Left lung (tissue), 10 donors: Measurements from ENCODE around the gene LGSN. TPM values are rescaled to one million over a fixed set of nuclear protein-coding genes. Genes with fewer than 3 reads are reported as not detected.

Experiments
- ATAC-seq: fragments of 200-7000 bp; cut with Tn5 transposase; one replicate; pipeline ENCODE4 v1.9.1; 2020; ENCODE audit warnings: moderate library complexity
- DNase-seq, 4 donors: peaks; one replicate each; pipeline ENCODE4 v3.0.0-alpha.2; 2013 to 2020
- H3K27ac ChIP-seq, 2 donors: fragments of 200-600 bp; sonication (generic) in 1 of 2; one replicate each; pipeline versions ENCODE4 v1.5.0 to v1.8.0; 2020 to 2021
- H3K27me3 ChIP-seq, 2 donors: fragments of 200-600 bp; sonication (generic) in 1 of 2; one replicate each; pipeline versions ENCODE4 v1.5.0 to v1.8.0; 2020 to 2021
- H3K36me3 ChIP-seq, 2 donors: fragments of 200-600 bp; sonication (generic) in 1 of 2; one replicate each; pipeline versions ENCODE4 v1.5.0 to v1.8.0; 2020 to 2021
- H3K4me1 ChIP-seq, 2 donors: fragments of 200-600 bp; one replicate each; pipeline ENCODE4 v1.8.0; 2021
- H3K4me3 ChIP-seq, 2 donors: fragments of 200-600 bp; sonication (generic) in 1 of 2; one replicate each; pipeline versions ENCODE4 v1.5.0 to v1.8.0; 2020 to 2021; ENCODE audit warnings: mild to moderate bottlenecking in 1 of 2
- H3K9me3 ChIP-seq, 2 donors: fragments of 200-600 bp; sonication (generic) in 1 of 2; one replicate each; pipeline versions ENCODE4 v1.5.0 to v1.8.0; 2020 to 2021
- CTCF ChIP-seq, 2 donors: fragments of 200-600 bp; sonication (generic) in 1 of 2; IDR thresholded peaks; one replicate each; pipeline versions ENCODE4 v1.5.0 to v1.8.0; 2021; ENCODE audit warnings: antibody characterized with exemption in 2 of 2
- intact Hi-C, 2 donors: fragments of 100-400 bp; cut with DNase I; formaldehyde crosslinking; loops; one replicate each; pipeline versions ENCODE4 v1.11.2 to v1.14.2; 2022
- polyA plus RNA-seq, 6 donors: library from polyadenylated mRNA; unstranded; fragments of 120-200 nt; gene quantifications; one replicate each; pipeline ENCODE4 v1.2.1, GENCODE V29; 2013; ENCODE audit not compliant: insufficient read length in 6 of 6
- total RNA-seq, 2 donors: library from RNA; stranded (reverse); fragmentation: NEBNext Ultra II Directional; extraction: Animal tissue kit (Norgen Biotek cat#: 25700); gene quantifications; one replicate each; pipeline ENCODE4 v1.2.1, GENCODE V29; 2021
- donor health status: DM: no; HTN: yes; CAD: no.
- donor health status: DM: no; HTN: no; CAD: no.

LGSN gene
- total and polyA plus RNA-seq, 8 donors: 0.11 to 0.88 (median 0.65) TPM; not detected in 1

- intact Hi-C loops: no loop called here
- H3K27me3 ChIP-seq: no peaks in the 10 kb centered on the region
- ATAC-seq (no peak), DNase-seq (no peak)
- H3K4me1 ChIP-seq: no peaks in the 10 kb centered on the region
- peaks cover 0 to 14% of the 10 kb centered on the region in 2 donors for H3K9me3 ChIP-seq
- no peaks in the 10 kb centered on the region for H3K36me3 ChIP-seq
- TF ChIP-seq CTCF (IDR thresholded peaks at IDR 0.05): no peak
- no peak overlapping the region for H3K4me3 ChIP-seq
- H3K27ac ChIP-seq: no peak overlapping the region
Measured at GRCh38 chr6:63322981-63323380, 3.2 kb upstream of the LGSN start.

GRCh38 chr6:63321821-63322220 lies 2.0 kb upstream of the LGSN start:
- H3K27me3 ChIP-seq: no peaks in the 10 kb centered on the region
- ATAC-seq (no peak), DNase-seq (no peak)
- H3K4me3 ChIP-seq: no peak overlapping the region
- no peaks in the 10 kb centered on the region for H3K4me1 ChIP-seq
- intact Hi-C loops: no loop called here
- H3K9me3 ChIP-seq: peaks cover 0 to 8% of the 10 kb centered on the region in 2 donors
- H3K36me3 ChIP-seq: no peaks in the 10 kb centered on the region
- H3K27ac ChIP-seq: no peak overlapping the region
- no peak for TF ChIP-seq CTCF (IDR thresholded peaks at IDR 0.05)

- TF ChIP-seq CTCF (IDR thresholded peaks at IDR 0.05): no peak
- no peak overlapping the region for H3K4me3 ChIP-seq
- H3K27ac ChIP-seq: no peak overlapping the region
- H3K36me3 ChIP-seq: no peaks in the 10 kb centered on the region
- no peaks in the 10 kb centered on the region for H3K4me1 ChIP-seq
- intact Hi-C loops: no loop called here
- DNase-seq (no peak), ATAC-seq (no peak)
- no peaks in the 10 kb centered on the region for H3K27me3 ChIP-seq
- no peaks in the 10 kb centered on the region for H3K9me3 ChIP-seq
Measured at GRCh38 chr6:63317641-63318040, 2.1 kb downstream of the LGSN start.

- H3K36me3 ChIP-seq: no peaks in the 10 kb centered on the region
- TF ChIP-seq CTCF (IDR thresholded peaks at IDR 0.05): no peak
- no peak overlapping the region for H3K4me3 ChIP-seq
- DNase-seq (no peak), ATAC-seq (no peak)
- H3K27ac ChIP-seq: no peak overlapping the region
- no peaks in the 10 kb centered on the region for H3K4me1 ChIP-seq
- no peaks in the 10 kb centered on the region for H3K9me3 ChIP-seq
- H3K27me3 ChIP-seq: no peaks in the 10 kb centered on the region
- intact Hi-C loops: no loop called here
Measured at GRCh38 chr6:63316113-63316512, 3.7 kb downstream of the LGSN start.

- no peaks in the 10 kb centered on the region for H3K9me3 ChIP-seq
- DNase-seq: no peak
- ATAC-seq: no peak
- no peaks in the 10 kb centered on the region for H3K27me3 ChIP-seq
- intact Hi-C loops: no loop called here
- no peaks in the 10 kb centered on the region for H3K36me3 ChIP-seq
- no peaks in the 10 kb centered on the region for H3K4me1 ChIP-seq
- H3K27ac ChIP-seq: no peak overlapping the region
- H3K4me3 ChIP-seq: no peak overlapping the region
- no peak for TF ChIP-seq CTCF (IDR thresholded peaks at IDR 0.05)
Measured at GRCh38 chr6:63313111-63313510, 6.7 kb downstream of the LGSN start.
